Fibroblast of mammary gland (primary cell): Measurements from ENCODE around the gene RECQL5.

Source experiments
- DNase-seq: peaks from one replicate; pipeline ENCODE4 v3.0.0-alpha.2; 2010; ENCODE audit warnings: low read depth
- H3K4me3 ChIP-seq: 2 replicates; pipeline ENCODE4 v1.5.1; 2011; ENCODE audit warnings: low read depth, mild to moderate bottlenecking, low read length, moderate library complexity; ENCODE audit not compliant: control insufficient read depth
- TF ChIP-seq, protein P1 (sequence below): conservative IDR thresholded peaks from 2 replicates; pipeline ENCODE4 v1.5.1; 2011; ENCODE audit warnings: low read depth, low read length, inconsistent platforms; ENCODE audit not compliant: control insufficient read depth, insufficient read depth

RECQL5 gene

DNA sequence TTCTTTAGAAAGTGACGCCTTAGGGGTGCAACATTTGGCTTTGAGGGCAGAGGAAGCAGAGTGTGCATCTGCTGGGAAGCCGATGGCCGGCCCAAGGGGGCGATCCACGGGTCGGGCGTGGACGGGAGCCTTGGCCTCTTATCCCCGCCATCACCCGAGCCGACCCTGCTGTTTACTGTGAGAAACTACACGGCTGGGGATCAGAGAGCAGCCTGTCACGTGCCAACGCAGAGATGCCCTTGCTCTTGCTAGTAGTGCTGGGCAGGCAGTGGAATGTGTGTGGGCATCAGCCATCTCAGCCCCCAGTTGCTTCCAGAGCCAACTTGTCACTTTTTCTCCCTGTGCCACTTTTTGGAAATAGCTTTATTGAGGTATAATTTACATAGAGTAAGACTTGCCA lies 27.6 kb upstream of the RECQL5 start:
- TF ChIP-seq, protein P1, sequence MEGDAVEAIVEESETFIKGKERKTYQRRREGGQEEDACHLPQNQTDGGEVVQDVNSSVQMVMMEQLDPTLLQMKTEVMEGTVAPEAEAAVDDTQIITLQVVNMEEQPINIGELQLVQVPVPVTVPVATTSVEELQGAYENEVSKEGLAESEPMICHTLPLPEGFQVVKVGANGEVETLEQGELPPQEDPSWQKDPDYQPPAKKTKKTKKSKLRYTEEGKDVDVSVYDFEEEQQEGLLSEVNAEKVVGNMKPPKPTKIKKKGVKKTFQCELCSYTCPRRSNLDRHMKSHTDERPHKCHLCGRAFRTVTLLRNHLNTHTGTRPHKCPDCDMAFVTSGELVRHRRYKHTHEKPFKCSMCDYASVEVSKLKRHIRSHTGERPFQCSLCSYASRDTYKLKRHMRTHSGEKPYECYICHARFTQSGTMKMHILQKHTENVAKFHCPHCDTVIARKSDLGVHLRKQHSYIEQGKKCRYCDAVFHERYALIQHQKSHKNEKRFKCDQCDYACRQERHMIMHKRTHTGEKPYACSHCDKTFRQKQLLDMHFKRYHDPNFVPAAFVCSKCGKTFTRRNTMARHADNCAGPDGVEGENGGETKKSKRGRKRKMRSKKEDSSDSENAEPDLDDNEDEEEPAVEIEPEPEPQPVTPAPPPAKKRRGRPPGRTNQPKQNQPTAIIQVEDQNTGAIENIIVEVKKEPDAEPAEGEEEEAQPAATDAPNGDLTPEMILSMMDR: no peak
- DNase-seq: no peak
- no peak overlapping the region for H3K4me3 ChIP-seq

DNA sequence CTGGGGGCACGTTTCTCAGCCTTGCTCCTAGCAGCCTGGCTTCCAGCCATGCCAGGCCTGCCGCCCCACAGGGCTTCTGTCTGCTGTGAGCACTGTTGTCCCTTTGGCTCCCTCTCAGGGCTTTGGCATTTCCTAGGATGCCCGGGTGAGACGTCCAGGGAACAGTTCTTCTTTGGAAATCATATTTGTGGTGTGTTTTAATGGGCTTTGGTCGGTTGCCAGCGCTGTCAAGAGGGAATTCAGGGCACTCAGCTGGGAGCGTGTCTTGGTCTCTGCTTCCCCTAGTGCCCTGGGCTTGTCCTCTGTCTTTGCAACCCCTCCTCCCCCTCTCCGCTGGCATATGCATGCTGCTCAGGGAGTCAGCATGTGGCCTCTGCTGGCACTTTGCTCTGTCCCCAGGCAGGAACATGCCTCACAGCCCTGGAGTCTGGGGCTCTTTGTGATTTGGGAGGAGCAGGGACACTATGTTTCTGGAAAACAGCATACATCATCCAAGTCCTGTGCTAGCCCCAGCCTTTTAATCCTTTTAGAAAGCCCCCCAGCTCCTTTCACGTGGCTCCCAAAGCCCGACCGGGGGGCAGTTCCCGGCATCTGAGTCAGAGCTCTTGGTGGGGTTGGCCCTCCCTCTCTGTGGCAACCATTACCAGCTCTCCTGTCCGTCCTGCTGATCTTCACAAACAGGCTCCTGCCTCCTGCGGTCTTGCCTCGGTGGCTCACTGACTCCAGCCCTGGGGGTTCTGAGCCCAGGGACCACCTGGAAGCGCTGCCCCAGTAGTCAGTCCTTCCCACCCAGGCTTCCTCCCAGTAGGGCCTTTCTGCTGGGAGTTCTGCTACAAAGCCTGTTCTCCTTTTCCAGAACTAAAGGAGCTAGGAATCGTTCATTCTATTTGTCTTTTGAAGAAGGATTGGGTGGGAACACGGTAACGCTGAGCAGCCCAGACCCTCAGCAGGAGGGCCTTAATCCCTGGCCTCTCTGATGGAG lies 26.8 kb upstream of the RECQL5 start:
- no peak overlapping the region for H3K4me3 ChIP-seq
- DNase-seq: peak; percentile 38
- TF ChIP-seq, protein P1: no peak

DNA sequence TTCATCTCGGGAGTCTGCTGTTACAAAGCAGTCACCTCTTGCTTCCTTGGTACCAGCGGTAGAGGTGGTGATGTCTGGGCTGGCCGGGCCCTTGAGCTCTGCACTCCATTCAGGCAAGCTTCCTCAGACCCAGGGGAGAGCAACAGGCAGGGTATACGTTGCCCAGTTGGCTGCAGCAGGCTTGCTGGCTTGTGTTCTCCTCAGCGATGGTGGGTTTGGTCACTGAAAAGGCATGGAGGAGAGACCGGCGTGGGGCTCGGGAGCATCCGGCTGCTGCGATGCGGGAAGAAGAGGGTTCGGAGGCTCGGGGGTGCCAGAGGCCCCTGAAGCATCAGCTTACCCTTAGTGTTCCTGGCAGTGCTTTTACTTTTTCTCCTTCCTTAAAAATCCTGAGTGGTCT lies 26.0 kb upstream of the RECQL5 start:
- H3K4me3 ChIP-seq: no peak overlapping the region
- no peak for DNase-seq
- TF ChIP-seq, protein P1: no peak

DNA sequence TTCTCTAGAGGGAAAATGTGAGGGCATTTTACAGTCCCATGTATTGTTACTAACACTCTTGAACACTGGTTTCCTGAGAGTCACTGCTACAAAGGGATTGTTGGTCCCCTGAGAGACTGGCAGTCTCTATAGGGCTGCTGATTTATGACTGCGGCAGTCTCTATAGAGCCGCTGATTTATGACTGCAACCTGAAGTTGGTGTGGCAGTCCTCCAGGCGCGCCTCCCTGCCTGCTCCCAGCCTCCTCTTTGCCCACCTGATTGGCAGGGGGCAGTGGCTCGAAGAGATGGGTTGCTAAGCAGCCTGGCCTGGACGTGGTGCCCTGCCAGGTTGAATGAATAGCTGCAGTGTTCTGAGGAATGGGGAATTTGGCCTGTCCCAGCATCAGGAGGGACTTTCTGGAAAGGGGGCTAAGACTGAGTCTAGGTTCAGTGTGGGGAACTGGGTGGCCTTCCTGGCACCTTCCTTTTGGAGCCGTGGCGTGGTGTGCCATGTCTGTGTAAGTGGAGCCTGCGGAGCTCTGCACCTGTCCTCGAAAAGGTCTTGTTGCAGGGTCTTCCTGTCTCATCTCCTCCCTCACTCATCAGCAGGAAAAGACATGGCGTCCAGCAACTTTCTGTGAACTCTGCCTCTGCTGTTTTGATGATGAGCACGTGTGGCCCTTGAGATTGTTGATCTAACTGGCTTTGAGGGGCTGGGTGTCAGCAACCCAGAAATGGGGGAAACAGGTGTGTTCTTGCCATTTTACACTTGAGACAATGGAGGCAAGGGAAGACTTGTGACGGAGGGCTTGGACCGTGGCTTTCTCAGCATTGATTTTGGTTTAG lies 25.1 kb upstream of the RECQL5 start:
- TF ChIP-seq, protein P1: no peak
- no peak for DNase-seq
- no peak overlapping the region for H3K4me3 ChIP-seq

DNA sequence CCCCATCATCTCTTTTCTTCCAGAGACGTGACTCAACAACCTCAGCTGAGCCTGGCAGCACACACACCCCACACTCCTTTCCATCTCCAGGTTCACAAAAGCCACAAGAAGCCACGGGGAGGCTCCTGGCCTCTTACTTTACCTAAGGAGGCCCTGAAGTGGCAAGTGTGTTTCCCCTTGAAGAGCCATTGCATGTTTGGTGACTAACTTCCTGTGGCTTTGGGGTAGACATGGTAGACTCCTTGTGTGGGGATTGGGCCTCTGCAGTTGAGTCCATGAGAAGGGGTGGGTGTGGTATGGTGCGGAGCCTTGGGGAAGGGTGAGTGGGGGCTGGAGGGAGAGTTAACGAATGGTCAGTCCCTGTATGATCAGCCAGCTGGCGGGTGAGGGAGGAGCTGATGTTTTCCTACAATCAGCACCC lies 24.4 kb upstream of the RECQL5 start:
- DNase-seq: peak; percentile 30
- no peak overlapping the region for H3K4me3 ChIP-seq
- TF ChIP-seq, protein P1: no peak

DNA sequence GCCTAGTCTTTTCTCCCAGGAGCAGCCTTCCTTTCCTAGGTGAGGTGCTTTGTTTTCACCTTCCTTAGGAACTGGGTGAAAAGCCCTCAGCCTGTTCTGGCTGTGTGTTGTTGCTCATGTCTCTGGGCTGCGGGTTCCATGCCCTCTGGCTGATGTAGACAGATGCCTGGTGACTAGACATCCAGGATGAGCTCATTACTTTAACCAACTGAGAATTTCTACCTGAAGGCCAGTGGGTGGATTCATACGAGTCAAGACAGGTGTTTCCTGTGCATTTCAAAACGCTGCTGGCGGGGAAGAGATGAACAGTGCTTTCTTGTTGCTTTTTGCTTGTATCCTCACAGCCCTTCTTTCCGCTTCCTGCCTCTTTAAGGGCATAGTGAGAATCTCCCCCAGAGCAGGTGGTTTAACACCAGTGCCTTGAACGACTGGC lies 22.5 kb upstream of the RECQL5 start:
- TF ChIP-seq, protein P1: no peak
- DNase-seq: no peak
- no peak overlapping the region for H3K4me3 ChIP-seq
